Measurements from ENCODE around the gene ZSWIM4. TPM values are rescaled to one million over a fixed set of nuclear protein-coding genes. Genes with fewer than 3 reads are reported as not detected.
"Not testable (repeated sequence)": the region's sequence is repeated elsewhere in the genome, so short reads cannot be mapped to it uniquely, and the experiment has no call there.

ZSWIM4 gene
- total RNA-seq, 1 donor from 2014 or later = 10.6 TPM

DNA sequence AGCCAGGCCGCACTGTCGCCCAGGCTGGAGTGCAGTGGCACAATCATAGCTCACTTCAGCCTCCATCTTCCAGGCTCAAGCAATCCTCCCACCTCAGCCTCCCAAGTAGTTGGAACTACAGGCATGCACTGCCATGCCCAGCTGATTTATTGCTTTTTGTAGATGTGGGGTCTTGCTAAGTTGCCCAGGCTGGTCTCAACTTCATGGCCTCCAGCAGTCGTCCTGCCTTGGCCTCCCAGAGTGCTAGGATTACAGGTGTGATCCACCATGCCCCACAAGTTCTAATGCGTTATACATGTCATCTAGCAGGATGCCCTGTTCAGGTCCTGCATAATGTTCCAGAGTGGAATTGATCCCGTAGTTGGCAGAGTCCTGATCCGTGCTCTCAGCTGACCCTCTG, 16.4 kb upstream of the ZSWIM4 start:
- DNase-seq = no peak

DNA sequence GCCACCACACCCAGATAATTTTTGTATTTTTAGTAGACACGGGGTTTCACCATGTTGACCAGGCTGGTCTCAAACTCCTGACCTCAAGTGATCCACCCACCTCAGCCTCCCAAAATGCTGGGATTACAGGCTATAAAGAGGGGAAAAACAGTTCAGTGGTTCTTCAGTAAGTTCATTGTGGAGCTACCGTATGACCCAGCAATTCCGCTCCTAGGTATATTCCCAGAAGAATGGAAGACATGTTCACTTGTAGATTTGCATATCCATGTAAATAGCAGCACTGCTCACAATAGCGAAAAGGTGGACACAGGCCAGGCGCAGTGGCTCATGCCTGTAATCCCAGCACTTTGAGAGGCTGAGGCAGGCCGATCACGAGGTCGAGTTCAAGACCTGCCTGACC, 15.4 kb upstream of the ZSWIM4 start:
- not testable (repeated sequence) for DNase-seq

DNA sequence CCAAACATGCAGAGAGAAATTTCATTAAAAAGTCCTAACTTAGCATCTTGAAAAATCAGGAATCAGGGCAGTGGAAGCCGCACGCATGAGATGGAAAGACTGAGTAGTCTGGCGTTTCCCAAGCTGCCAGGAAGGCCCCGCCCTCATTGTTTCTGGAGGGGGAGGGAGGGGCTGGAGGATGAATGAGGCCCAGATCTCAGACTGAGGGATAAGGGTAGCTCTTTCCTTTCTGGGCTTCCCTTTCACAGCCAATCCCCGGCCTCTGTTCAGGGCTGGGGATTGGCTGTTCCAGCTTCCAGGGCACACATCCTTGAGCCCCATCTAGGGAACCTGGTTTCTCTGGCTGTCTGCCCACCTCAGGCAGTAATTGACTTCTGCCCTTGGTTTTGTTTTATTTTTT, 13.7 kb upstream of the ZSWIM4 start:
- DNase-seq = peak; percentile 90

DNA sequence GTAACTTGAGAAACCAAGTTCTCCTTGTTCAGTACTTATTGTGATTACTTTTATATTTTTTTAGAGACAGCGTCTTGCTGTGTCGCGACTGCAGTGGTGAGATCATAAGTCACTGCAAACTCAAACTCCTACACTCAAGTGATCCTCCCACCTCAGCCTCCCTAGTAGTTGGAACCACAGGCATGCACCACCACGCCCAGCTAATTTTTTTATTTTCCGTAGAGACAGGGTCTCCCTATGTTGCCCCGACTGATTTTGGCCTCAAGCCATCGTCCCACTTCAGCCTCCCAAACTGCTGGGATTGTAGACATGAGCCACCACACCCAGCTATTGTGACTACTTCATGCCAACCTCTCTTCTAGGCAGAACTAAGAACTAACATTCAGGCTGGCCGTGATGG, 12.7 kb upstream of the ZSWIM4 start:
- DNase-seq = no peak

DNA sequence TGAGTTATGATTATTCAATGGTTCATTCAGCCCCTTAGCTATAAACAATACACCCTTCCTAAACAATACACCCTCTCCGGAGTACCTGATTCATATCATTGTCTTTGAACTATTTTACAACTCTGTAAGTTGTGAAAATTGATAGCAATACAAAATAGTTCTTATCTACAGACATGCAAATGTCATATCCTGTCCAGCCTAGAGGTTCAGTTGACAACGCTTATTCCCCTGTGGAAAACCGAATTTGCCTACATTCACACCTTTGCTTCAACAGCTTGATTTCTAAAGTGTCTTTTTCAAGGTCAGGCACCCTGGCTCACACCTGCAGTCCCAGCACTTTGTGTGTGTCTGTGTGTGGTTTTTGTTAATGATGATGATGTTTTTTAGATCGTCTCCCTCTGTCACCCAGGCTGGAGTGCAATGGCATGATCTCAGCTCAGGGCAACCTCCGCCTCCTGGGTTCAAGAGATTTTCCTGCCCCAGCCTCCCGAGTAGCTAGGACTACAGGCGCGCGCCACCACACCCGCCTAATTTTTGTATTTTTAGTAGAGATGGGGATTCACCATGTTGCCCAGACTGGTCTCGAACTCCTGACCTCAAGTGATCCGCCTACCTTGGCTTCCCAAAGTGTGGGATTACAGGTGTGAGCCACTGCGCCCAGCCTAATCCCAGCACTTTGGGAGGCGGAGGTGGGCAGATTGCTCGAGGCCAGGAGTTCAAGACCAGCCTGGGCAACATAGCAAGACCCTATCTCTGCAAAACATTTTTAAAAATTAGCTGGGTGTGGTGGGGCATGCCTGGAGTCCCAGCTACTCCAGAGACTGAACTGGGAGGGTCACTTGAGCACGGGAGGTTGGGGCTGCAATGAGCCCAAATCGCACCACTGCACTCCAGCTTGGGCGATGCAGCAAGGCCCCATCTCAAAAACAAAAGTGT, 11.4 kb upstream of the ZSWIM4 start:
- DNase-seq = no peak

DNA sequence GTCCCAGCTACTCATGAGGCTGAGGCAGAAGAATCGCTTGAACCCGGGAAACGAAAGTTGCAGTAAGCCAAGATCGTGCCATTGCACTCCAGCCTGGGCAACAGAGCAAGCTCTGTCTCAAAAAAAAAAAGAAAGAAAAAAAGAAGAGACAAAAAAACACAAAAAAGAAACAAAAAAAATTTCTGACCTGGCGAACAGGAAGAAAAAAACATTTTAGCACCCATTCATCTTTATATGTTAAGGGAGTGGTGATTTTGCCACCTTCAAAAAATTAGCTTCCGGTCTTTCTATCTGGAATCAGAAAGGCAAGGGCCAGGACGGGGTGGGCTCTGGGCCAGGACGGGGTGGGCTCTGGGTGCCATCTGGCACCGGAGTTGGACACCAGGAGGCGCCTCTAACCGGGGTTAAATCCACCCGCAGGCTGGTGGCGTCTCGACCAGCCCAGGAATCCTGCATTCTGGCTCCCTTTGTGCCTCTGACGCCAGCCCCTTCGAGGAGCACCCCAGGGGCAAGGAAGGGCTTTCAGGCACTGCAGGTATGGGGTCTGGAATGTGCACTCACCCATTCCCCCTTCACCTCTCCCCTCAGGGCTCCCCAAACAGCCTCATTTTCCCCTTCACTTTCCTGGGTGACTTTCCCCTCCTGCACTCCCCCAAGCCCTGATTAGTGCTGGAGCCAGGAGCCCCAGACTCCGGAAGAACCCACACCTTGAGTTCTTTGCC, 10.4 kb upstream of the ZSWIM4 start:
- DNase-seq = peak; percentile 78

DNA sequence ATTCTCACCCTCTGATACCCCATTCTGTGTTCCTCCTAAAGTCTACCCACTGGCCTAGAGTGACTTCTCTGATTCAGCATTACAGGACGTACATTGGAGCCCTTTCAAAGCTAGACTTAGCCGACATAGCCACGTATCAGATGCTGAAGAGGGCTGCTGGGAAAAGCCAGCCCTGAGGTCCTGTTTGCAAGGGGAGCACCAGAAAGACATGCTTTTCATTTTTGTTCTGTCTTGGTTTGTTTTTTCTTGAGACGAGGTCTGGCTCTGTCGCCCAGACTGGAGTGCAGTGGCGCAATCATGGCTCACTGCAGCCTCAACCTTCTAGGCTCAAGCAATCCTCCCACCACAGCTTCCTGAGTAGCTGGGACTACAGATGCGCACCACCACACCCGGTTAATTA, 6.3 kb upstream of the ZSWIM4 start:
- DNase-seq = no peak

DNA sequence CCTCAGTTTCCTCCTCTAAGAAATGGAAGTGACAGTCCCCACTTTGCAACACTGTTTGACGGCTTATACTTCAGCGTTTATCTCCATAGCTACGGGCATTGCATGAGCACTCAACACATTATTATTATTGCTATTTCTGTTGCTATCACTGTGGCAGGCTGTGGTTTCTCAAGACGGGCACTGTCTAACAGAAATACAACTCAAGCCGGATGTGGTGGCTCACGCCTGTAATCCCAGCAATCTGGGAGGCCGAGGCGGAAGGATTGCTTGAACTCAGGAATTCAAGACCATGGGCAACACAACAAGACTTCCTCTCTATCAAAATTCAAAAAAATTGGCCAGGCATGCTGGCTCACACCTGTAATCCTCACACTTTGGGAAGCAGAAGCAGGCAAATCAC, 4.9 kb upstream of the ZSWIM4 start:
- DNase-seq = no peak

DNA sequence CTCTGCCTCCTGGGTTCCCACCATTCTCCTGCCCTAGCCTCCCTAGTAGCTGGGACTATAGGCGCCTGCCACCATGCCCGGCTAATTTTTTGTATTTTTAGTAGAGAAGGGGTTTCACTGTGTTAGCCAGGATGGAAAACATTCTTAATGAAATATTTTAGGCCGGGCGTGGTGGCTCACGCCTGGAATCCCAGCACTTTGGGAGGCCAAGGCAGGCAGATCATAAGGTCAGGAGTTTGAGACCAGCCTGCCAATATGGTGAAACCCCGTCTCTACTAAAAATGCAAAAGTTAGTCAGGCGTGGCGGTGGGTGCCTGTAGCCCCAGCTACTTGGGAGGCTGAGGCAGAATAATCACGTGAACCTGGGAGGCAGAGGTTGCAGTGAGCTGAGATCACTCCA, 1.9 kb upstream of the ZSWIM4 start:
- DNase-seq = not testable (repeated sequence)

DNA sequence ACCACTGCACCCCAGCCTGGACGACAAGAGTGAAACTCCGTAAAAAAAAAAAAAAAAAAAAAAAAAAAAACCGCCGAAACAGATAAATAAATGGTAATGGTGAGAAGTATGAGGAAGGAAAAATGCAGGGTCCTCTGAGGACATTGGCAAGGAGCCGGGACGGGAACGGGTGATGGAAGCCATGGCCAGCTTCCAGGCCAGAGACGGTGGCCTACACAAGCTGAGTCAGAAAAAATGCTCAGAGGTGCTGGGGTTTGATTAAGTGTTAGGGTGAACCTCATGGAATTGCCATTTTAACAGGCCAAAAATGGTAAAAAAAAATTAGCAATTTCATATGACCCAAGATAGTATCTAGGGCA, 866 bp upstream of the ZSWIM4 start:
- peak; percentile 69 for DNase-seq

DNA sequence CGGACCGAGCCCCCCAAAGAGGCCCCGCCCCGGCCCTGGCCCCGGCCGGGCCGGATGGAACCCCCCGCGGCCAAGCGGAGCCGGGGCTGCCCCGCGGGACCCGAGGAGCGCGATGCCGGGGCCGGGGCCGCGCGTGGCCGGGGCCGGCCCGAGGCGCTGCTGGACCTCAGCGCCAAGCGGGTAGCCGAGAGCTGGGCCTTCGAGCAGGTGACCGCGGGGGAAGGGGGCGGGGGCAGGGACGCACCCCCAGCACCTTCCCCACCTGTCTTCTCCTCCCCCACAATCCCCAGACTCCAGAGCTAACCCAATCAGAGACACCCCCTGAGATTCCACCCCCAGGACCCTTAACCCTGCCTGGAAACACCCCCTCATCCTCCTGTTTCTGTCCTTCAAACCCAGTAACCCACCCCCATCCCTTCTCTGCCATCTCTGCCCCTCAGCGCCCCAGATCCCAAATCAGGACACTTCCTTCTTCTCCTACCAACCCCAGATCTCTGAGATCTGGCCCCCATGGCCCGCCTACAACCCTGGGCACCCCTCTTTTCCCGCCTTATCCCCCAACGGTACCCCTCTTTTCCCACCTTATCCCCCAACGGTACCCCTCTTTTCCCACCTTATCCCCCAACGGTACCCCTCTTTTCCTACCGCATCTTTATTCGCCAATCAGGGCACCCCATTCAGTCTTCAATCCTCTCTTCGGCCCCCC, 505 bp downstream of the ZSWIM4 start:
- peak; percentile 69 for DNase-seq

DNA sequence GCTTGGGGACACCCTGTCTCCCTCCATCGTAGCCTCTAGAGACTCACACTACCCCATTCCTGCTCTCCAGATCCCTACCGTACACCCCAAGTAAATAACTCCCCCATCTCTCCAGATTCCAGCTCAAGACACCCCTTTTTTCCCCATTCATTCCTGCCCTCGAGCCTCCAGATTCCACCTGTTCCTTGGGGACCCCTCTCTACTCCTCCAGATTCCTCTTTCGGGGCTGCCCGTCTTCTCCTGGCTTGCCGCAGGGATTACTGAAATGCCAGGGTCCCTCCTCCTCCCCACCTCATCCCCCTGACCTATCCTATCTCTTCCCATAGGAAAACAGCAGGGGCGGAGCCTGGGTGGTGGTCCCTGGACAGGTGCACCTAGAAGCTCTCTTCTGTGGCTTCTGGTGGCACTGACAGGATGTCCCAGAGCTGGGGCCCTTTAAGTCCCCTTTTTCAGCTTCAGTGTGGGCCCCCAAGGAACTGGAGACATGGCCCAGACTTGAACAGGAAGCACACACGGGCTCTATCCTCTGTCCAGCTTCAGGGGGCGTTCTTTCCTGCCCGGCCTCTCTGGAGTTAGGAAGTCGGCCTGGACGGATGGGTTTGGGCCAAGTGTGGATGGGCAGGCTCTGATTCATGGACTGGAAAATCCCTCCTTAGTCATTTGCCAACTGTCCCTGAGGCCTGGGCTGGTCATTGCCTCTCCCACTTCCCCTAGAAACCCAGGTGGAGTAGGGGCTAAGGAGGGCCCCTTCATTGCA, 1.2 kb downstream of the ZSWIM4 start:
- DNase-seq = peak; percentile 61

DNA sequence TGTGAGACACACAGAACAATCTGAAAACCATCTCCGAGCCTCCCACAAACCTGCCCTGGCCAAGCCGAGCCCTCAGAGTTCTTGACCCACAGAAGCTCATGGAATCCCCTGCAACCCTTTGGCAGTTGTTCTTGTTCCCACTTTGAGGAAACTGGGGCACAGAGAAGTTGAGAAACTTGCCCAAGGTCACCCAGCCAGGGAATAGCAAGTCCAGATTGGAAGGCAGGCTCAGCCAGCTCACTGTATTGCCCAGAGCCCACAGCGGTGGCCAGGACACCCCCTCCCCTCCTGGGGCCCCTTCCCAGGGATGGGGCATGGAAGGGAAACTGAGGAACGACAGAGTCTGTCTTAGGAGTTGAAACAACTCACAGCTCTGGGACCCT, 1.8 kb downstream of the ZSWIM4 start:
- no peak for DNase-seq

DNA sequence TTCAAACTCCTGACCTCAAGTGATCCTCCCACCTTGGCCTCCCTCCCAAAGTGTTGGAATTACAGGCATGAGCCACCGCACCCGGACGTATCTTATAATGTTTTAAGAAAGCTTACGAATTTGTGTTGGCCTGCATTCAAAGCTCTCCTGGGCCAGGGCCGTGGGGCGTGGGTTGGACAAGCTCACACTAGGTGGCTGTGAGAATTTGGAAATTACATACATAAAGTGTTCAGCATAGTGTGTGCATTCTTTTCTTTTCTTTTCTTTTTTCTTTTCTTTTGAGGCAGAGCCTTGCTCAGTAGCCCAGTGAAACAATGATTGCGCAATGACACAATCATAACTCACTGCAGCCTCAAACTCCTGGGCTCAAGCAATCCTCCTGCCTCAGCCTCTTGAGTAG, 2.6 kb downstream of the ZSWIM4 start:
- no peak for DNase-seq

DNA sequence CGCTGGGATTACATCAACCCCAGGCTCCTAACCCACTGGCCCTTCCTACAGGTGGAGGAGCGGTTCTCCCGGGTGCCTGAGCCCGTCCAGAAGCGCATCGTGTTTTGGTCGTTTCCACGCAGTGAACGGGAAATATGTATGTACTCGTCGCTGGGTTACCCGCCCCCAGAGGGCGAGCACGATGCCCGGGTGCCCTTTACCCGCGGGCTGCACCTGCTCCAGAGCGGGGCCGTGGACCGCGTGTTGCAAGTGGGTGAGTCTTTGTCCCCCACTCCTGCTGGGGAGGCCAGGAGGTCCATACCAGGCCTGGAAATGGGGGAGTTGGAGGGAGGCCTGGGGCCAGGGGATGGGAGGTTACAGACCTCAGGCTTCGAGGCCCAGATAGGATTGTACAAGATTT, 4.4 kb downstream of the ZSWIM4 start:
- no peak for DNase-seq

DNA sequence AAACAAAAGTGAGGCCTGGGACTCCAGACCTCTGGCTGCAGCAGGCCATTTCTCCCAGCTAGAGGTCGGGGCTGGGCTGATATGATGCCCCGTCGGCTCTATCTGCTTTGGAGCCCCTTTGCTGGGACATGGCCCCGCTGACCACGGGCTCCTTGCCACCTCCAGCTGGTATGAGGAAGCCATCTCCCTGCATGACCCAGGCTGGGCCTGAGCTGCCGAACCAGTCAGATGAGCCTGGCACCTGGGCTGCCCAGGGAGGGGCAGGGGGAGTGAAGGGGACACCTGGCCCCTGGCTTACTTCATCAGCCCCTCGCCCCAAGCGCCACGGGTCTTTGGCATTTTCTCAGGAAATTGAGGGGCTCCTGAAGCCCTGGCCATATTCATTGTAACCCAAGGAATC, 7.8 kb downstream of the ZSWIM4 start:
- no peak for DNase-seq

DNA sequence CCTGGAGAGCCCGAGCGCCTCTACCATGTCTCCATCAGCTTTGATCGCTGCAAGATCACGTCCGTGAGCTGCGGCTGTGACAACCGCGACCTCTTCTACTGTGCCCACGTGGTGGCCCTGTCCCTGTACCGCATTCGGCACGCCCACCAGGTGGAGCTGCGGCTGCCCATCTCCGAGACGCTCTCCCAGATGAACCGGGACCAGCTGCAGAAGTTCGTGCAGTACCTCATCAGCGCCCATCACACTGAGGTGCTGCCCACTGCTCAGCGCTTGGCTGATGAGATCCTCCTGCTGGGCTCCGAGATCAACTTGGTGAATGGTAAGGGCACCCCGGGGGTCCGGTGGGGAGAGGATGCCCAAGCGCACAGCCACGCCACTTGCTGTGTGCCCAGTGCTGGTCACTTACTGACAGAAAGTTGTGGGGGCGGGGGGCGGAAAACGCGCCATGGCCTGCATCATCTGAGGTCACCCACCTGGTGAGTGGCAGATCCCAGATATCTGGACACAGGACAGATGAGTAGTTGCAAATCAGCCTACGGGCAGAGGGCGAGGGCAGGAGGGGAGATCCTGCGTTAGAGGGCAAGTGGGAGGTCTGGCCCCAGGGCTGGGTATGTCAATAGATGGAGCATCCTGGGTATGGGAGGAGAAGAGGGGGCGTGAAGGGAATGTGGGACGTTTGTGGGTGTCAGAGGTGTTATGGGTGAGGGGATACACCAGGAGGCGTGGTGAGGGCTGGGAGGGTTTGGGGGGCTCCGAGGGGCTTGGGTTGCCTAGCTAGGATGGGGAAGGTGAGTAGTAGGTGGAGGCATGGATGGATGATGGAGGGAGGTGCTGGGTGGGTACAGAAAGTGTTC, 9.8 kb downstream of the ZSWIM4 start:
- DNase-seq = peak; percentile 44

DNA sequence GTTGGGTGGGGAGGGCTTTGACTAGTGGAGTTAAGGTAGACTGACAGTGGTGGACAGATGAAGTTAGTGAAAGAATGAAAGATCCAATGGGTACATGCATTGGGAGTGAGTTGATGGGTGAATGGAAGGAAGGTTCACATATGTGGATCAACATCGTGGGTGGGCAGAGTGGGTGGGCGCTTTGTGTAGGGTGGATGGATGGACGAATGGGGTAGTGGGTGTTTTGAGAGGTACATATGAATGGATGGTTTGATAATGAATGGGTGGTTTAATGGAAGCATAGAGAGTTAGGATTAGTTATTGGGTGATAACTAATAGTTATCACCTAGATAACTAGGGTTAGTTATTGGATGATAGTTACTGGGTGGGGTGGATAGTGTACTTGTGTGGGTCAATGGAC, 11.5 kb downstream of the ZSWIM4 start:
- no peak for DNase-seq

DNA sequence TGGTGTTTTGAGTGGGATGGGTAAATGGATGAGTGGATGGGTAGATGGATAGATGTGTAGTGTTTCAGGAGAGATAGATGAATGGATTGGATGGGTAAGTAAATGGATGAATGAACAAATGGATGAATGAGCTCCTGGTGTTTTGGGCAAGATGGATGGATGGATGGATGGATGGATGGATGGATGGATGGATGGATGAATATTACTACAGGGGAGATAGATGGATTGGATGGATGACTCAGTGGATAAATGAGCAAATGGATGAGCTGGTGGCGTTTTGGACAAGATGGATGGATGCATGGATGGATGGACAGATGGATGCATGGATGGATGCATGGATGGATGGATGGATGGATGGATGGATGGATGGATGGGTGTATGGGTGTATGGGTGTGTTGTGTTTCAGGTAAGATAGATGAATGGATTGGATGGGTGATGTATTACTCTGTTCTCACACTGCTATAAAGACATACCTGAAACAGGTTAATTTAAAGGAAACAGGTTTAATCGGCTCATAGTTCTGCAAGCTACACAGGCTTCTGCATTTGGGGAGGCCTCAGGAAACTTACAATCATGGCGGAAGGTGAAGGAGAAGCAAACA, 12.3 kb downstream of the ZSWIM4 start:
- no peak for DNase-seq

DNA sequence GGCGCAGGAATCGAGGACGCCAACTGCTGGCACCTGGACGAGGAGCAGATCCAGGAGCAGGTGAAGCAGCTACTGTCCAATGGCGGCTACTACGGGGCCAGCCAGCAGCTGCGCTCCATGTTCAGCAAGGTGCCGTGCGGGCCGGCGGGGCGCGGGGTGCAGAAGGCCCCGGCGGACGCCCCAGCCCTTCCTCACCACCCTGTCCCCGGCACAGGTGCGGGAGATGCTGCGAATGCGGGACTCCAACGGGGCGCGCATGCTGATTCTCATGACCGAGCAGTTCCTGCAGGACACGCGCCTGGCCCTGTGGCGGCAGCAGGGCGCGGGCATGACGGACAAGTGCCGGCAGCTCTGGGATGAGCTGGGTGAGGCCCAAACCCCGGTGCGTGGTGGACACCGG, 13.6 kb downstream of the ZSWIM4 start:
- DNase-seq = no peak

DNA sequence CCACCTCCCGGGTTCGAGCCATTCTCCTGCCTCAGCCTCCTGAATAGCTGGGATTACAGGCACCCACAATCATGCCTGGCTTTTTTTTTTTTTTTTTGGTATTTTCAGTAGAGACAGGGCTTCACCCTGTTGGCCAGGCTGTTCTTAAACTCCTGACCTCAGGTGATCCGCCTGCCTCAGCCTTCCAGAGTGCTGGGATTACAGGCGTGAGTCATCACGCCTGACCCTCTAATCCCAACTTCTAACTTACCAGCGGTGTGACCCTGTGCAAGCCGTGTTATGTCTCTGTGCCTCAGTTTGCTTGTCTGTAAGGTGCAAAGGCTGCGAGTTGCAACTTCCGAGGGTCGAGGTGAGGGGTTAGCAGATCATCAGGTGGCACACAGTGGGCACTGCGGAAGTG, 17.3 kb downstream of the ZSWIM4 start:
- DNase-seq = no peak

All from tongue (tissue), 2 donors.